HCT116 (cell line): ENCODE measurements around the gene USP48. TPM values are rescaled to one million over a fixed set of nuclear protein-coding genes. Genes with fewer than 3 reads are reported as not detected.

Experiments
- ATAC-seq: fragments of 200-7000 bp; cut with Tn5 transposase; 2 replicates; pipeline ENCODE4 v1.9.1; 2020; ENCODE audit warnings: mild to moderate bottlenecking, moderate library complexity
- BruUV-seq: library from RNA; stranded (reverse); fragments of 400-500 nt; replicated peaks from 2 replicates; lab custom pipeline; 2021; lab: Mats Ljungman, UMichigan
- CTCF ChIA-PET: fragments of 300-600 bp; sonication (Branson Sonifier 250); formaldehyde crosslinking; loops from one replicate; lab custom pipeline; 2021; ENCODE audit warnings: antibody characterized with exemption; lab: Charles Lee
- POLR2A ChIA-PET: fragments of 300-600, 350-600 bp; sonication (Branson Sonifier 250); formaldehyde crosslinking; loops from one replicate; lab custom pipeline; 2021; ENCODE audit warnings: antibody characterized with exemption; lab: Charles Lee
- RAD21 ChIA-PET, 2 experiments: fragments of 300-600 bp; sonication (Branson Sonifier 250); formaldehyde crosslinking; loops; one replicate each; lab custom pipeline; 2023; ENCODE audit warnings: low total read pairs in 2 of 2; ENCODE audit not compliant: uncharacterized antibody in 2 of 2, unreplicated experiment in 2 of 2, low non-redundant PET in 1 of 2; lab: Charles Lee
- DNase-seq: peaks from one replicate; pipeline ENCODE4 v3.0.0-alpha.2; 2010; ENCODE audit warnings: low read depth, low spot score
- H2AFZ ChIP-seq: fragments of 200-600 bp; shearing (Covaris generic), sonication (generic); 2 replicates; pipeline ENCODE4 v1.6.1; 2017; ENCODE audit warnings: low read depth, mixed run types, mixed read lengths, antibody characterized with exemption, low read length; ENCODE audit not compliant: poor library complexity, severe bottlenecking
- H3K27ac ChIP-seq: 2 replicates; pipeline ENCODE4 v1.5.1; 2012; ENCODE audit warnings: low read depth, low read length
- H3K27me3 ChIP-seq: fragments of 200-600 bp; sonication (generic); 2 replicates; pipeline ENCODE4 v1.6.1; 2016; ENCODE audit warnings: mixed run types, low read length, mixed read lengths; ENCODE audit not compliant: insufficient read depth
- H3K36me3 ChIP-seq, 2 experiments: fragments of 200-500 bp in 1 of 2; fragments of 200-600 bp in 1 of 2; sonication (Bioruptor generic) in 1 of 2; sonication (generic) in 1 of 2; 2 replicates each; pipeline versions ENCODE4 v1.5.1 to v1.6.1; 2014 to 2016; ENCODE audit warnings: low read length in 2 of 2, inconsistent platforms in 1 of 2, mixed read lengths in 1 of 2, mixed run types in 1 of 2; ENCODE audit not compliant: insufficient read depth in 2 of 2, control insufficient read depth in 1 of 2
- H3K4me1 ChIP-seq, 2 experiments: fragments of 200-600 bp in 1 of 2; sonication (generic) in 1 of 2; 2 replicates each; pipeline versions ENCODE4 v1.5.1 to v1.6.1; 2012 to 2017; ENCODE audit warnings: low read length in 2 of 2, inconsistent platforms in 1 of 2, mild to moderate bottlenecking in 1 of 2, mixed read lengths in 1 of 2, mixed run types in 1 of 2, moderate library complexity in 1 of 2; ENCODE audit not compliant: insufficient read depth in 2 of 2, control insufficient read depth in 1 of 2
- H3K4me2 ChIP-seq: fragments of 200-600 bp; sonication (generic); 2 replicates; pipeline ENCODE4 v1.6.1; 2017; ENCODE audit warnings: mixed run types, low read length, mixed read lengths
- H3K4me3 ChIP-seq, 2 experiments: fragments of 200-600 bp in 1 of 2; sonication (generic) in 1 of 2; replicated peaks in 1 of 2; 2 replicates each; pipeline ENCODE4 v1.5.1; 2011 to 2016; ENCODE audit warnings: low read length in 2 of 2, control low read depth in 1 of 2, low read depth in 1 of 2, mild to moderate bottlenecking in 1 of 2, mixed read lengths in 1 of 2, mixed run types in 1 of 2
- H3K79me2 ChIP-seq: fragments of 200-600 bp; sonication (generic); 2 replicates; pipeline ENCODE4 v1.6.1; 2017; ENCODE audit warnings: mild to moderate bottlenecking, mixed run types, low read length, moderate library complexity, mixed read lengths; ENCODE audit not compliant: insufficient read depth
- H3K9ac ChIP-seq: fragments of 200-600 bp; sonication (generic); 2 replicates; pipeline ENCODE4 v1.6.1; 2016; ENCODE audit warnings: low read length, mixed read lengths
- H3K9me2 ChIP-seq: fragments of 200-600 bp; sonication (generic), shearing (Covaris generic); 2 replicates; pipeline ENCODE4 v1.6.1; 2017; ENCODE audit warnings: mixed run types, mild to moderate bottlenecking, moderate library complexity; ENCODE audit not compliant: insufficient read depth
- H3K9me3 ChIP-seq, 2 experiments: fragments of 200-500 bp in 1 of 2; fragments of 200-600 bp in 1 of 2; sonication (Bioruptor generic) in 1 of 2; sonication (generic) in 1 of 2; 2 replicates each; pipeline ENCODE4 v1.6.1; 2014 to 2017; ENCODE audit warnings: low read length in 2 of 2, mixed read lengths in 2 of 2, inconsistent platforms in 1 of 2, low read depth in 1 of 2, mild to moderate bottlenecking in 1 of 2, mixed run types in 1 of 2, moderate library complexity in 1 of 2; ENCODE audit not compliant: control insufficient read depth in 1 of 2, insufficient read depth in 1 of 2
- H4K20me1 ChIP-seq: fragments of 200-600 bp; sonication (generic), shearing (Covaris generic); 2 replicates; pipeline ENCODE4 v1.6.1; 2017; ENCODE audit warnings: mixed run types, mild to moderate bottlenecking, moderate library complexity; ENCODE audit not compliant: insufficient read depth
- ATF3 ChIP-seq: IDR thresholded peaks from 2 replicates; pipeline ENCODE4 v1.6.1; 2012
- CBX3 ChIP-seq: IDR thresholded peaks from 2 replicates; pipeline ENCODE4 v1.6.1; 2012; ENCODE audit warnings: low read depth
- ELF1 ChIP-seq: IDR thresholded peaks from 2 replicates; pipeline ENCODE4 v1.6.1; 2012; ENCODE audit warnings: low read depth, borderline replicate concordance
- EZH2 ChIP-seq: fragments of 200-600 bp; sonication (generic); IDR thresholded peaks from 2 replicates; pipeline ENCODE4 v1.6.1; 2017; ENCODE audit warnings: antibody characterized with exemption, mixed run types
- EZH2phosphoT487 ChIP-seq: fragments of 200-600 bp; IDR thresholded peaks from 2 replicates; pipeline ENCODE4 v1.6.1; 2018; ENCODE audit warnings: antibody characterized with exemption, borderline replicate concordance
- FOSL1 ChIP-seq: IDR thresholded peaks from 2 replicates; pipeline ENCODE4 v1.6.1; 2012; ENCODE audit warnings: low read depth
- POLR2A ChIP-seq: IDR thresholded peaks from 2 replicates; pipeline ENCODE4 v1.7.0; 2011; ENCODE audit warnings: borderline replicate concordance; ENCODE audit not compliant: insufficient read depth, insufficient read length; ENCODE audit errors: extremely low read depth
- RAD21 ChIP-seq: IDR thresholded peaks from 2 replicates; pipeline ENCODE4 v1.6.1; 2012; ENCODE audit warnings: low read depth, mild to moderate bottlenecking
- REST ChIP-seq: IDR thresholded peaks from 2 replicates; pipeline ENCODE4 v1.6.1; 2012; ENCODE audit warnings: low read depth
- SP1 ChIP-seq: IDR thresholded peaks from 2 replicates; pipeline ENCODE4 v1.6.1; 2012; ENCODE audit warnings: low read depth
- SRF ChIP-seq: IDR thresholded peaks from 2 replicates; pipeline ENCODE4 v1.6.1; 2012; ENCODE audit warnings: low read depth
- ZFX ChIP-seq: fragments of 450-650 bp; IDR thresholded peaks from 2 replicates; pipeline ENCODE4 v1.6.1; 2017
- ZNF274 ChIP-seq: fragments of 200-500 bp; sonication (Bioruptor generic); IDR thresholded peaks from 2 replicates; pipeline ENCODE4 v1.6.1; 2014; ENCODE audit warnings: mild to moderate bottlenecking, low read depth, low read length, inconsistent platforms
- intact Hi-C: fragments of 100-400 bp; cut with micrococcal nuclease; formaldehyde crosslinking; loops from 2 replicates; pipeline ENCODE4 v1.10.0; 2022
- total RNA-seq: library from RNA; stranded (reverse); gene quantifications from one replicate; pipeline ENCODE4 v1.2.1, GENCODE V29; 2021; ENCODE audit not compliant: unreplicated experiment

The USP48 gene
- total RNA-seq, 1 experiment from 2014 or later: 54.8 TPM

- TF ChIP-seq ELF1 (no peak), EZH2phosphoT487 (no peak), FOSL1 (no peak), RAD21 (no peak), ZFX (no peak), POLR2A (no peak), SP1 (no peak), REST (no peak), ZNF274 (no peak), SRF (no peak), ATF3 (no peak), CBX3 (no peak), EZH2 (no peak)
- no peak overlapping the region for H2AFZ ChIP-seq
- H3K9me2 ChIP-seq: no peaks in the 10 kb centered on the region
- no peak overlapping the region for H3K27ac ChIP-seq
- H3K4me1 ChIP-seq: peaks cover 2 to 13% of the 10 kb centered on the region in 2 experiments; a peak in 2 of 4 replicates
- no peak overlapping the region for H3K9ac ChIP-seq
- DNase-seq (no peak), ATAC-seq (no peak)
- no peaks in the 10 kb centered on the region for H3K79me2 ChIP-seq
- H3K36me3 ChIP-seq: no peaks in the 10 kb centered on the region
- no peak overlapping the region for H3K4me2 ChIP-seq
- intact Hi-C loops: no loop called here
- RAD21 ChIA-PET: no interaction called here
- POLR2A ChIA-PET: no interaction called here
- H3K4me3 ChIP-seq: no peak overlapping the region
- no peaks in the 10 kb centered on the region for H3K9me3 ChIP-seq
- H3K27me3 ChIP-seq: no peaks in the 10 kb centered on the region
- no TSS peak for BruUV-seq
- CTCF ChIA-PET: no interaction called here
- H4K20me1 ChIP-seq: no peaks in the 10 kb centered on the region
Measured at GRCh38 chr1:21661886-21662285, 121.1 kb downstream of the USP48 start.
